NOMO-1 treated with dmso at 0.1 percent for 144 hours (cell line): ENCODE data around the gene SKI.

Experiments used
- DNase-seq: peaks from one replicate; lab custom pipeline; 2025; ENCODE audit not compliant: unreplicated experiment; lab: John Stamatoyannopoulos, UW

SKI gene

DNA sequence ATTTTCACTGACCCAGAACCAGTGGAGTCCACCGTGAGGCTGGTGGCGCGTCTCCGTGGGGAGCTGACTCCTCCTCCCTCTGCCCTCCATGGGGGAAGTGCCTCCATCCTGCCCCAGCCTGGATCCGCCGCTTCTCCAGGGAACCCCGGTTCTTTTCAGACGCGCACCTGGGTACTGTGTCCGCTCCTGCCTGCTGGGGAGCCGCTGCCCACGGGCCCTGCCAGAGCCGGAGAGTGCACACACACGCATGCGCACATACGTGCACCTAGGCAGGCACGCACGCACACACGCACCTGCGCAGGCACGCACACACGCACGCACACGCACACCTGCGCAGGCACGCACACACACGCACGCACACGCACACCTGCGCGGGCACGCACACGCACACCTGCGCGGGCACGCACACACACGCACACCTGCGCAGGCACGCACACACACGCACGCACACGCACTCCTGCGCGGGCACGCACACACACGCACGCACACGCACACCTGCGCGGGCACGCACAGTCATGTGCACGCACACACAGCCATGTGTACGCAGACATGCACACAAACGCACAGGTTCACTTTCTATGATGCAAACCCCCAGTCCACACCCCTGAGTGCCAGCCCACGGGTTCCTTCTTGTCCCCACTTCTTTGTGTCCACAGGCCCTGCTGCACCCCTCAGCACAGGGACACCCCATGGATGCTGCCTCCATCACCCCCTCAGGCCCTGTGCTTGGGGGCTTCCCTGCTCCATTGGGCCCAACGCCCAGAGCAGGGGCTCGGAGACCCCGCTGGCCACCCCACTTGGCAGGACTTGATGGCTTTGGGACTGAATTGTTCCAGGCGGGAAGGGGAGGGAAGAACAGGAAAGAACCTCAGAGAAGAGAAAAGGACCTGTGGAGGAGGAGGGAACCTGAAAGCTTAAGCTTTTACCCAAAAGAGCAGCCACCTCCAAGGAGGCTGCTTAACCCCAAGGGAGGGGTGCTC, 120.5 kb downstream of the SKI start:
- no peak for DNase-seq

DNA sequence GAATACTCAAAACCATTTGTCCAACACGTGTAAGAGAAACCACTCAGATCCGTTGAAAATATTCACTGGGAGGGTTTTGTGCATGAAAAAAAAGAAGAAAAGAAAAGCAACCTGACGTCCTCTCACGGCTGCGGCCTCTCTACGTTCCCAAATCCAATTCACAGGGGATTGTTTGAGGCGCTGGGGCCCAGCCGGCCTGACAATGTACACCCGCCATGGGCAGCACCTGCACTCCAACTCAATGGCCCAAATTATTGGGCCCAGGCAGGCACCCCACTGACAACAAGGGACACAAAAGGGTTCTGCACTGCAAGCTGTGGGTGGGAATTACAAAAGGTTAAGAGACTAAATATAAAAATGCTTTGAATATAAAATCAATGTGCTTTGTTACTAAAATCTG, 121.7 kb downstream of the SKI start:
- no peak for DNase-seq

DNA sequence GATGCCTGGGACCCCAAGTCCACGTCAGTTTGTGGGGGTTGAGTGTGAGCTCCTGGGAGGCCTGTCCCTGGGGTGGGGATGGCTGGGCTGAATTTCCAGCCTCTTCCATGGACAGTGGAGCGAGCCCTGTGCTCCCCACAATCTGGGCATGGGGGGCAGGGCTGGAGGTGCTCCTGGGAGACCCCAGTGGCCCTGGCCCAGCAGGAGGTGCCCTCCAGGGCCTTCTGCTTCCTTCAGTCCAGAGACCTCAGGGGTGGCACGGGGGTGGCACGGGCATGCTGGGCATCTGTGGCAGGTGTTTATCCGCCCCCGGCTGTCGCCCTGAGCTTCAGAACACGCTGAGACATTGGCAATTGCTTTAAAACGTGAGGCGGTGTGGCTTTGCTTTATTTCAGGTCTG, 122.4 kb downstream of the SKI start:
- DNase-seq = no peak

- DNase-seq = no peak
Observed at GRCh38 chr1:2350911-2351655, 123.0 kb downstream of the SKI start.

DNA sequence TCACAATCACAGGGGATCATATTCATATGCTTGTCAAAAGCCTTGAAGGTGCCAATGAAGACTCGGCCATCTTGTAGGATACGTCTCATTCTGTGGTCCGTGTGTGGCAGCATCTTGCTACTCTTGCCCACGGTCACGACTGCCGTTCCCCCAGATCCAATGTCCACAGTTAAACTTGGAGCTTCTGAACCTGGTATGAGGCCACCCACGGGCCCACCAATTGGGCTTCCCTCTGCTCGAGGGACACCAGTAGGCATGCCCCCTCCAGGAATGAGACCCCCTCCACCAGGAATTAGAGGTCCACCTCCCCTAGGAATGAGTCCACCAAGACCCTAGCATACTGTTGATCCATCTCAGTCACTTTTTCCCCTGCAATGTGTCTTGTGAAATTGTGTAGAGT, 123.6 kb downstream of the SKI start:
- no peak for DNase-seq

DNA sequence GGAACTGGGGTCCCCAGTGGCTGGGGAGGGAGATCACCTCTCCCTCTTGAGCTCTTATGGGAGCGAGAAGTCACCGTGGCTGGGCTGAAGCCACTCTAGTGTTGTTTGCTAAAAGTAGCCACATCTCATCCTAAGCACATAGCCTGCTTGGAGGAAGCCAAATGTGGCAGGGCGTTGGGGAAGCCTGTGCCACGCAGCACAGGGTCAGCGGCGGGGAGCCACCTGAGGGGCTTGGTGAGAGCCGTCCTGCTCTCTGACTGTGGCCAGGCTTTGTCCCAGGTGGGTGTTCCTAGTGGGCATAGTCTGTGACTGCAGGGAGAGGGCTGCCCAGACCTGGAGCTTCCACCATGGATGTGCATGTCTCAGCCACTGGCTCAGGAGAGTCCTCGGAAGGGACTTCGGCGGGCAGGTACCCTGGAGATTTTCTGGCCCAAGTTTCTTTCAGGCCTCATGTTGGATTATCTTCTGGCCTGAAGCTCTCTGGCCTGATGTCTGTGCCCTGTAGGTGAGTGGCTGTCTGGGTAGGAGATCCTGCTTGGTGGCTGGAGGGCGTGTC, 124.3 kb downstream of the SKI start:
- DNase-seq = no peak

DNA sequence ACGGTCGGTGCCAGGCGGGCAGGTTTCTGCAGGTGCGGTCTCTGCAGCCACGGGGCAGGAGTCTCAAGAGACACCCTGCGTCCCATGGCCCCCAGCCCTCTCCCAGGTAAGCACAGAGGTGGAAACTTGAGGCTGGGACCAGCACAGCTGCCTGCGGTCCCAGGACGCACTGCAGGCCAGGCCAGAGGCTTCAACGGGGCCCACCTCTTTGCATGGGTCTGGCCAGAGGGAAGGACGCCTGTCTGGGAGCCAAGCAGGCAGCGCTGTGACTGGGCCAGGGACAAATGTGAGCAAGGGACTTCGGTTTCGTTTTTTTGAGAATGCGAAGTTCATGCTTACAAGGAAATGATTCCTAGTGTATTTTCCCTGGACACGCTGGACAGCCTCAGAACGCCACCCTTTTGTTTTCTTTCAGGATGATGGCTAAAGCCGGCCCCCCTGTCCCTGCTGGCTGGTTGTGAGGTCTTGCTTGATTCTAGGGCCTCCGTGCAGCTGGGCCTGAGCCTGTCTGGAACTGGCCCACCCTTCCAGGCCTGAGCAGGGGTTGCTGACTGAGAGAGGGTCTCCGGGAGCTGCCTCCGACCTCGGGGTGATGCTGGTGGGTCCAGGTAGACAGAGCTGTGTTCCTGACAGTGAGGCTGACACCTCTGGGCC, 124.9 kb downstream of the SKI start:
- DNase-seq = no peak

- no peak for DNase-seq
Observed at GRCh38 chr1:2353551-2354438, 125.7 kb downstream of the SKI start.

GRCh38 chr1:2354511-2355372, 126.6 kb downstream of the SKI start:
- no peak for DNase-seq

GRCh38 chr1:2355373-2356261, 127.5 kb downstream of the SKI start:
- DNase-seq = no peak

- no peak for DNase-seq
Observed at GRCh38 chr1:2356401-2356800, 128.3 kb downstream of the SKI start.

- no peak for DNase-seq
Observed at GRCh38 chr1:2356911-2357845, 129.1 kb downstream of the SKI start.

DNA sequence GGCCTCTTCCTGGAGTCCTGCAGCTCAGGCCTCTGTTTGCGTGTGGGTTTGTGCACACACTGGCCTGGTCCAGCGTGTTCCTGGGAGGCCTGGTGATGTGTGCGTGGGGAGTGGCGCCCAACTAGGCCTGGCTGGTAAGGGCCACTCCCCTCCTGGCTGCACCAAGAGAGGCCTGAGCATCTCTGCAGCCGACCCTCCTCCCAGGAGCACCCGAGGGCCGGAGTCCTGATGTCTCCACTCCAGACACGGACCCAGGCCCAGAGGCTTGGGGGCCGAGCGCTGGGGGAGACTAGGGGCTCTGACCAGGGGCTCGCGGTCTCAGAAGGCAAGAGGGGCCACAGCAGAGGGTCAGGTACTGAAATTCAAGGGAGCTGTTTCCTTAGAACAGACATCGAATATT, 130.0 kb downstream of the SKI start:
- DNase-seq = no peak

DNA sequence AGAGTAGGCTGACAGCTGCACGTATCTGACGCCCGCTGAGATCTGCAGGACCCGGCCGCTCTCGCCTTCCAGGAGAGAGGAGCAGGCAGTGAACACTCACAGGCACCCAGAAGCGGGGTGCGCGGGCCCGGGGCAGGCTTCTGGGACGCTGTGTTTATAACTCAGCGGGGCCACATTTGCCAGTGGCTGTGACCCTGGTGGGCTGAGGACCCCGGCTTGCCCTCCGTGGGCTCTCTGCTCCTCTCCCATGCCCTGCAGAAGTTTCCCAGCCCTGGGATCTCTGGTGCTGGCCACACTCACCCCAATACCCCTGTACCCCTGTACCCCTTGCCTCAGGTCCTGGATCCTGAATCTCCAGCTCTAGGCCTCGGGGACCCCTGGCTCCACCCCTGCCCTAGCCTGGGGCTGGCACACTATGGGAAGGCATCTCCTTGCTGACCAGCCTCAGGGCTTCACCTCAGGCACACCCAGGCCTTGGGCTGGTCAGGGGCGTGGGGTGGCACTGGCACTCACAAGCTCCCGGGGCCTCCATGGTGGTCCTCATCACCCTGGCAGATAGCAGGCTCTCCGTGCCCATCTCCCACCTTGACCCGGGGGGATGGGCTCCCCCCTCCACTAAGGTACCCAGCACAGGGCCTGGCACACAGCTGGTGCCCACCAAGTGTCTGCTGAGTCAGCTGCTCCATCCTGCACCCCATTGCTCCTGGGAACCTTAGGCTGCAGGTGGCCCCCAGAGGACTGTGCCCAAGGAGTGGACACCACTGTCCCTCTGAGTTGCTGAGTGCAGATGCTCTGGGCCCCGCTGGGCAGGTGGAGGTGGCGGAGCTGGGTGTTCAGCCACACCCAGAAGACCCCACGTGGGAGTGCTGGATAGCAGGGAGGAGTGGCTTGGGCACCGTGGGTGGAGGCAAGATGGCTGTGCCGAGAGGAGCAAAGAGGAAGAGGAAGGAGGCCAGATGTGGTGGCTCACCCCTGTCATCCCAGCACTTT, 130.8 kb downstream of the SKI start:
- no peak for DNase-seq
